ENCODE results near the gene DPP6.

The DPP6 gene

DNA sequence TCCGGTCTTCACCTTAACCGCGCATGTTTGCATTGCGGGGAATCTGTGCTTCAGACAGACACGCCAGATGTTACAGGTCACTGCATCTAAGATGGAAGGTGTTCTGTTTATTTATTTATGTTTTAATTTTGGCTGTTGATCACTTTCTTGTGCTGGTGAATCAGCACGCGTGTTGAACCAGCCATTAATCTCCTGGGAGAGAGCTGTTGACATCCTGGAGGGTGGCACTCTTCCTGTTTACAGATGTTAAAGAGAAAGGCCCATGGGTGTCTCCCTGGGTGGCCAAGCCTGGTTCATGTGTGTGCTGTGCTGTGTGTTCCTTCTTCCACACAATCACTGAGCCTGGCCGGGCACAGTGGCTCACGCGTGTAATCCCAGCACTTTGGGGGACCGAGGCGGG is 595.4 kb downstream of the DPP6 start:
- TF ChIP-seq CREB1 (IDR thresholded peaks at IDR 0.05; ENCODE audit: low read depth) (no peak), EP300 (IDR thresholded peaks at IDR 0.05; ENCODE audit: borderline replicate concordance) (no peak)

GRCh38 chr7:154649015-154649414 is 596.8 kb downstream of the DPP6 start:
- TF ChIP-seq CEBPB (IDR thresholded peaks at IDR 0.05) (no peak), EGR1 (IDR thresholded peaks at IDR 0.05) (no peak), EP300 (IDR thresholded peaks at IDR 0.05; ENCODE audit: borderline replicate concordance) (no peak)

DNA sequence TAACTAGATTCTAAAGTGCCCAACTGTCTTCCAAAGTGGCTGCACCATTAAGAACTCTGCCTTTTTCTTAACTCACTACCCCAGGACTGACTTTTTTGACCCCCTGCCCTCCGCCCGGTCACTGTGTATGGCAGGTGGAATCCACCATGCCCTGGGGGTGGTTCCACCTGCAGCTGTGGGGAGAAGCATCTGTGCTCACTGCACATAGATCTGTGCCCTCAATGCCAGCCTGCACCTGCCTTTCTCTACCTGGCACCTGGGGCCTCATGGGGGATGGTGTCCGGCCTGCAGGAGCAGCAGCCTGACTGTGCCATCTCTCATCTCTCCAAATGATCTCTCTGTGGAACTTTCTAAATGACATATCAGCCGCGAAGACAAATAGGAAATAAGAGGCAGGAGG is 597.2 kb downstream of the DPP6 start:
- no peak for TF ChIP-seq TEAD4 (IDR thresholded peaks at IDR 0.05)
- no peak for TF ChIP-seq RAD21 (IDR thresholded peaks at IDR 0.05; ENCODE audit: low read depth)
- TF ChIP-seq FOXM1 (IDR thresholded peaks at IDR 0.05; ENCODE audit: borderline replicate concordance, low read depth): no peak
- no peak for TF ChIP-seq TCF12 (IDR thresholded peaks at IDR 0.05; ENCODE audit: low read depth)
- TF ChIP-seq USF1 (IDR thresholded peaks at IDR 0.05): no peak
- TF ChIP-seq TAF1 (IDR thresholded peaks at IDR 0.05; ENCODE audit: low read depth): no peak
- no peak for TF ChIP-seq EP300 (IDR thresholded peaks at IDR 0.05; ENCODE audit: borderline replicate concordance)
- TF ChIP-seq NFIC (IDR thresholded peaks at IDR 0.05): no peak
- no peak for TF ChIP-seq CEBPB (IDR thresholded peaks at IDR 0.05)
- no peak for TF ChIP-seq REST (IDR thresholded peaks at IDR 0.05; ENCODE audit: low read depth)
- no peak for TF ChIP-seq EGR1 (IDR thresholded peaks at IDR 0.05)
- TF ChIP-seq, protein P1, sequence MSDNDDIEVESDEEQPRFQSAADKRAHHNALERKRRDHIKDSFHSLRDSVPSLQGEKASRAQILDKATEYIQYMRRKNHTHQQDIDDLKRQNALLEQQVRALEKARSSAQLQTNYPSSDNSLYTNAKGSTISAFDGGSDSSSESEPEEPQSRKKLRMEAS (IDR thresholded peaks at IDR 0.05): no peak
- no peak for TF ChIP-seq YY1 (IDR thresholded peaks at IDR 0.05; ENCODE audit: low read depth)
- no peak for TF ChIP-seq ZBTB7A (IDR thresholded peaks at IDR 0.05; ENCODE audit: low read depth)
- no peak for TF ChIP-seq CREB1 (IDR thresholded peaks at IDR 0.05; ENCODE audit: low read depth)

GRCh38 chr7:154650275-154650674 is 598.1 kb downstream of the DPP6 start:
- no peak for TF ChIP-seq TEAD4 (IDR thresholded peaks at IDR 0.05)
- TF ChIP-seq TCF12 (IDR thresholded peaks at IDR 0.05; ENCODE audit: low read depth): no peak
- TF ChIP-seq EP300 (IDR thresholded peaks at IDR 0.05; ENCODE audit: borderline replicate concordance): no peak
- TF ChIP-seq CREB1 (IDR thresholded peaks at IDR 0.05; ENCODE audit: low read depth): no peak
- no peak for TF ChIP-seq YY1 (IDR thresholded peaks at IDR 0.05; ENCODE audit: low read depth)
- TF ChIP-seq RAD21 (IDR thresholded peaks at IDR 0.05; ENCODE audit: low read depth): no peak
- TF ChIP-seq, protein P1 (IDR thresholded peaks at IDR 0.05): no peak
- no peak for TF ChIP-seq ZBTB7A (IDR thresholded peaks at IDR 0.05; ENCODE audit: low read depth)
- no peak for TF ChIP-seq TAF1 (IDR thresholded peaks at IDR 0.05; ENCODE audit: low read depth)
- TF ChIP-seq REST (IDR thresholded peaks at IDR 0.05; ENCODE audit: low read depth): no peak

- no peak for TF ChIP-seq EP300 (IDR thresholded peaks at IDR 0.05; ENCODE audit: borderline replicate concordance)
- no peak for TF ChIP-seq TCF12 (IDR thresholded peaks at IDR 0.05; ENCODE audit: low read depth)
- TF ChIP-seq TEAD4 (IDR thresholded peaks at IDR 0.05): no peak
- no peak for TF ChIP-seq CREB1 (IDR thresholded peaks at IDR 0.05; ENCODE audit: low read depth)
Measured at GRCh38 chr7:154651501-154651900, 599.3 kb downstream of the DPP6 start.

DNA sequence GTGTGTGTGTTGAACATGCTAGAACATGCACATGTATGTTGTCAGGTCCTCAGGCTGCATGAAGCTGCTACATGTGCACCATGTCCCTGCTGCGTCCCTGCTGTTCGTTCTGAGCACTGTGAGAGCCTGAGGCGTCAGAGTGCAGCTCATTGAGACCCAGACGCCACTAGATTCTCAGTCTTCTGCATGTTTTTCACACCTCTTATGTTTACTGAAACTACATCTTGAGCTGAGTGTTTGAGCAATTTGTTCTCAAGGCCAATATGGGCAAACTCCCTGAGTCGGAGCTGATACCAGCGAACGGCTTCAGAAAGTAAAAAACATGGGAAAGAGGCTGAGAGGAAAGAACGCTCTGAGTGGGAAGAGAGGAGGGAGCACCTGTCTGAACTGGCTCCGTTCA is 600.4 kb downstream of the DPP6 start:
- no peak for TF ChIP-seq NFIC (IDR thresholded peaks at IDR 0.05)
- no peak for TF ChIP-seq YY1 (IDR thresholded peaks at IDR 0.05; ENCODE audit: low read depth)
- TF ChIP-seq ZBTB7A (IDR thresholded peaks at IDR 0.05; ENCODE audit: low read depth): no peak
- no peak for TF ChIP-seq CEBPB (IDR thresholded peaks at IDR 0.05)
- TF ChIP-seq EGR1 (IDR thresholded peaks at IDR 0.05): no peak
- TF ChIP-seq TAF1 (IDR thresholded peaks at IDR 0.05; ENCODE audit: low read depth): no peak
- TF ChIP-seq, protein P1 (IDR thresholded peaks at IDR 0.05): no peak
- TF ChIP-seq RAD21 (IDR thresholded peaks at IDR 0.05; ENCODE audit: low read depth): no peak
- no peak for TF ChIP-seq TEAD4 (IDR thresholded peaks at IDR 0.05)

GRCh38 chr7:154653281-154653680 is 601.1 kb downstream of the DPP6 start:
- TF ChIP-seq REST (IDR thresholded peaks at IDR 0.05; ENCODE audit: low read depth): no peak
- TF ChIP-seq CEBPB (IDR thresholded peaks at IDR 0.05): no peak
- TF ChIP-seq NFIC (IDR thresholded peaks at IDR 0.05): no peak
- TF ChIP-seq RAD21 (IDR thresholded peaks at IDR 0.05; ENCODE audit: low read depth): no peak
- no peak for TF ChIP-seq USF1 (IDR thresholded peaks at IDR 0.05)
- no peak for TF ChIP-seq TEAD4 (IDR thresholded peaks at IDR 0.05)
- TF ChIP-seq TAF1 (IDR thresholded peaks at IDR 0.05; ENCODE audit: low read depth): no peak
- TF ChIP-seq FOXM1 (IDR thresholded peaks at IDR 0.05; ENCODE audit: borderline replicate concordance, low read depth): no peak
- TF ChIP-seq, protein P1 (IDR thresholded peaks at IDR 0.05): no peak
- TF ChIP-seq EGR1 (IDR thresholded peaks at IDR 0.05): no peak

Data from Ishikawa (cell line).